ENCODE results near the gene PER2. TPM values are rescaled to one million over a fixed set of nuclear protein-coding genes. Genes with fewer than 3 reads are reported as not detected.

The PER2 gene
- total and polyA plus RNA-seq, 2 donors from 2014 or later: 1.8 to 28.4 TPM

GRCh38 chr2:238290091-238290509 lies 1.7 kb upstream of the PER2 start:
- FAIRE-seq (no peak), DNase-seq (peak in 4 of 5 donors; percentile 62 to 81 (median 70))
- Histone ChIP-seq H3K9ac (ENCODE audit: low read length in 3 of 3) (no peak overlapping the region), H3K4me1 (ENCODE audit: control insufficient read depth in 2 of 3, insufficient read depth in 2 of 3, low read depth in 1 of 3, low read length in 3 of 3) (peaks cover 3 to 36% (median 21%) of the 10 kb centered on the region in 3 donors), H3K9me3 (ENCODE audit: control insufficient read depth in 2 of 3, insufficient read depth in 1 of 3, low read length in 3 of 3) (no peaks in the 10 kb centered on the region), H3K4me3 (ENCODE audit: low read length in 3 of 3) (no peak overlapping the region), H3K36me3 (ENCODE audit: control insufficient read depth in 2 of 3, insufficient read depth in 3 of 3, low read length in 3 of 3) (no peaks in the 10 kb centered on the region), H3K27ac (ENCODE audit: low read depth in 2 of 2, low read length in 2 of 2) (no peak overlapping the region), H3K27me3 (ENCODE audit: control insufficient read depth, insufficient read depth, low read length) (no peaks in the 10 kb centered on the region)
- intact Hi-C loops (cut with DNase I): no loop called here
- no peak for TF ChIP-seq CTCF (IDR thresholded peaks at IDR 0.05; ENCODE audit: borderline replicate concordance, extremely low read depth, insufficient read depth)

DNA sequence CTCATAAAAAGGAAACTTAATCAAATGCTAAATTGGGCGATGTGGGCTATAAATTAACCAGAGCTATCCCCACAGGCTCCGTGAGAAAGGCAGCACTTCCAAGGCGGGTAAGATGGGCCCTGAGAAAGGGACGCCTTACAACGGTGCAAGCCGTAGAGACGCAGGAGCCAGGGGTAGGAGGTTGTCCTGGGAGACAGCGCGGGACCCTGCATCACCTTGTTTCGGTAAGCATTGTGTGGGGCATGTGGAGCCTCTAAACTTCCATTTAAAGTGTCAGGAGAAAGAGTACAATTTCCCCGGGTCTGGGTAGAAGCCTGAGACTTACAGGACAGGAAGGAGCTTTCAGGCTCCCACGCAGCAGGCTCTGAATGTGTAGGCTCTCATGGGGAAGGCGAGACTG lies 1.2 kb upstream of the PER2 start:
- Histone ChIP-seq H3K9me3 (ENCODE audit: control insufficient read depth in 2 of 3, insufficient read depth in 1 of 3, low read length in 3 of 3) (no peaks in the 10 kb centered on the region), H3K4me3 (ENCODE audit: low read length in 3 of 3) (peak overlapping the region; percentile 45 to 71 (median 49)), H3K4me1 (ENCODE audit: control insufficient read depth in 2 of 3, insufficient read depth in 2 of 3, low read depth in 1 of 3, low read length in 3 of 3) (peaks cover 3 to 37% (median 23%) of the 10 kb centered on the region in 3 donors), H3K27me3 (ENCODE audit: control insufficient read depth, insufficient read depth, low read length) (no peaks in the 10 kb centered on the region), H3K27ac (ENCODE audit: low read depth in 2 of 2, low read length in 2 of 2) (peak overlapping the region in 1 of 2 donors; percentile 91), H3K36me3 (ENCODE audit: control insufficient read depth in 2 of 3, insufficient read depth in 3 of 3, low read length in 3 of 3) (no peaks in the 10 kb centered on the region), H3K9ac (ENCODE audit: low read length in 3 of 3) (peak overlapping the region in 1 of 3 donors; percentile 24)
- peak in 3 of 5 donors; percentile 22 to 41 (median 39) for DNase-seq
- FAIRE-seq: no peak
- intact Hi-C loops (cut with DNase I): no loop called here
- TF ChIP-seq CTCF (IDR thresholded peaks at IDR 0.05; ENCODE audit: borderline replicate concordance, extremely low read depth, insufficient read depth): no peak

GRCh38 chr2:238288650-238289573 lies 502 bp upstream of the PER2 start:
- peak overlapping the region; percentile 45 to 71 (median 49) for H3K4me3 ChIP-seq (ENCODE audit: low read length in 3 of 3)
- H3K36me3 ChIP-seq (ENCODE audit: control insufficient read depth in 2 of 3, insufficient read depth in 3 of 3, low read length in 3 of 3): no peaks in the 10 kb centered on the region
- no peaks in the 10 kb centered on the region for H3K9me3 ChIP-seq (ENCODE audit: control insufficient read depth in 2 of 3, insufficient read depth in 1 of 3, low read length in 3 of 3)
- H3K9ac ChIP-seq (ENCODE audit: low read length in 3 of 3): peak overlapping the region in 1 of 3 donors; percentile 24
- TF ChIP-seq CTCF (IDR thresholded peaks at IDR 0.05; ENCODE audit: borderline replicate concordance, extremely low read depth, insufficient read depth): peak; percentile 13
- FAIRE-seq (no peak), DNase-seq (peak; percentile 99)
- H3K27ac ChIP-seq (ENCODE audit: low read depth in 2 of 2, low read length in 2 of 2): peak overlapping the region; percentile 91 to 92
- intact Hi-C loops (cut with DNase I): no loop called here
- no peaks in the 10 kb centered on the region for H3K27me3 ChIP-seq (ENCODE audit: control insufficient read depth, insufficient read depth, low read length)
- H3K4me1 ChIP-seq (ENCODE audit: control insufficient read depth in 2 of 3, insufficient read depth in 2 of 3, low read depth in 1 of 3, low read length in 3 of 3): peaks cover 3 to 37% (median 20%) of the 10 kb centered on the region in 3 donors
